Cardiac muscle cell (in vitro differentiated cells and primary cell): ENCODE results near the gene NAT8L. TPM values are rescaled to one million over a fixed set of nuclear protein-coding genes. Genes with fewer than 3 reads are reported as not detected.

ENCODE experiments used
- DNase-seq, 2 donors: peaks; one replicate each; pipeline versions ENCODE4 v3.0.0 to v3.0.0-alpha.2; 2010 to 2017; ENCODE audit warnings: low read depth in 1 of 2, low spot score in 1 of 2
- H3K27ac ChIP-seq: fragments of 200-600 bp; sonication (generic); 2 replicates; pipeline ENCODE4 v1.5.1; 2016
- H3K27me3 ChIP-seq: fragments of 200-600 bp; sonication (generic); 2 replicates; pipeline ENCODE4 v1.6.0; 2016; ENCODE audit warnings: control low read depth
- H3K36me3 ChIP-seq: fragments of 200-600 bp; sonication (generic); 2 replicates; pipeline ENCODE4 v1.5.1; 2016; ENCODE audit warnings: control low read depth
- H3K4me1 ChIP-seq: fragments of 200-600 bp; sonication (generic); 2 replicates; pipeline ENCODE4 v1.8.1; 2017; ENCODE audit warnings: low read depth, mild to moderate bottlenecking, mixed run types
- H3K4me3 ChIP-seq: fragments of 200-600 bp; sonication (generic); 2 replicates; pipeline ENCODE4 v1.5.1; 2016; ENCODE audit warnings: mild to moderate bottlenecking
- H3K9me3 ChIP-seq: fragments of 200-600 bp; sonication (generic); 2 replicates; pipeline ENCODE4 v1.5.1; 2017; ENCODE audit warnings: low read depth, mild to moderate bottlenecking, control low read depth
- polyA plus RNA-seq: library from polyadenylated mRNA; unstranded; fragments of >200 nt; fragmentation: Nextera tagmentation; extraction: Ambion mirVana; gene quantifications from 2 replicates; pipeline ENCODE4 v1.2.1, GENCODE V29; 2016
- total RNA-seq: library from RNA; depleted of rRNA; stranded (reverse); fragments of >200 nt; gene quantifications from 2 replicates; pipeline ENCODE4 v1.2.3, GENCODE V29; 2016
- TF ChIP-seq, protein P1 (sequence below): IDR thresholded peaks from 2 replicates; pipeline ENCODE4 v1.5.1; 2012; ENCODE audit warnings: low read depth, mild to moderate bottlenecking, low read length

The NAT8L gene
- total and polyA plus RNA-seq, 2 experiments from 2014 or later: 5.5 to 20.9 TPM

DNA sequence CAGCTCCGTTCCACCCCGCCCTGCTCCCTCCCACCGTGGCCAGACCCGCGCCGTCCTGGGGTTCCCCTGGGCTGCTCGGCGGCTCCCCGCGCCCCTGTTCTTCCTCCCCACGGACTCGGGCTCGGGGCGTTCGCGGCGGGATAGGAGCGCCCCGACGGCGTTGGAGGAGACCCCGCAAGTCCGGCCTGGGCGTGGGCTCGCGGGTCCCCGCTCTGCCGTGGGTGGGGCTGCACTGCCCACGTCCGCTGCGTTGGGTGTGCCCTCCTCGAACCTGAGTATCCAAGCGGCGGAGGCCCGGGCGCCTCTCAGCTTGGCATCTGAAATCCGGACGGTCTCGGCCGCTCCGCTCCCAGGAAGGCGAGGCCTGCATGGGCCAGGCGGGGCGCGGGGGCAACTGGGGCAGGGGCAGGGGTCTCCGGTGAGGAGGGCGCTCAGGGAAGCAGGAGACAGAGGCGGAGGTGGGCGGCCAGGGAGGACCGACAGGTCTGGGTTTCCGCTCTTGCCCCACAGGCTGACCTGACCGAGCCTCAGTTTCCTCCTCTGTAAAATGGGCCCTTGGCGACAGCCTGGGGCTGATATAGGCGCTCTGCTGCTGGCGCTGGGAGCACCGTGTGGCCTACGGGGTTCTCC is 12.0 kb upstream of the NAT8L start:
- no peaks in the 10 kb centered on the region for H3K36me3 ChIP-seq
- H3K4me3 ChIP-seq: no peak overlapping the region

DNA sequence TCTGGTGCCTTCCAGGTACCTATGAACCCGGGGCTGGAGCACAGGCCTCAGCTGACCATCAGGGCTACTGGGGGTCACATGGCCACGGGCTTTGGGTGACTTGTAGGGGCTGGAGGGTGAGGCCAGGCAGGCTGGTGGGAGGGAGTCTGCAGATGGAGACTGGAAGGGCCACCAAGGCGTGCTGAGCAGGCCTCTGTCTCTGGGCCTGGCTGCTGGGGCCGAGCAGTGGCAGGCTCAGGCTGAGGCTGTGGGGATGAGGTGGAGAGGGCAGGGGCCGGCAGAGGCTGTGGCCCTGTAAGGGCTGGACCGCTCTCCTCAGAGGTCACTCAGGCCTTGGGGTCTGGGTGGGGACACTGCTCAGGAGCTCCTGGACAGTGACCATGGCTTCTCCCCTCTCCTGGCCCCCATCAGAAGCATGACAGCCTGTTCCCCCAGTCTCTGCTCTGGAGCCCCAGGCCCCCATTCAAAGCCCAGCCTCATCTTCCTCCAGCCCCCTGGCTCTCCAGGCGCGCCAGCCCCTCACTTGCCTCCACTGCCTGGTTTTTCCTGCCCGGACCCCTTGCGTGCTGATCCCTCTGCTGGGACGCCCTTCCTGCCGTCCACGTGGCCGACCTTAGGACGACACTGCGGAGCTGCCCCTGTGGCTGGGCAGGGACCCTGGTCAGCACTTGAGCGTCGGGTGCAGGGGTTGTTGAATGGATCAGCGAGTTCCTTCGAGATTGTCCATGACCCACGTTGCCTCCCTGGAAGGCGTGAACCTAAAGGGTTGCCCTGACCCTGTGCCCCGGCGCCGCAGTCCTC is 11.1 kb upstream of the NAT8L start:
- Histone ChIP-seq H3K36me3 (no peaks in the 10 kb centered on the region), H3K27me3 (no peaks in the 10 kb centered on the region), H3K4me1 (no peaks in the 10 kb centered on the region), H3K4me3 (no peak overlapping the region), H3K9me3 (no peaks in the 10 kb centered on the region), H3K27ac (no peak overlapping the region)
- no peak for DNase-seq
- TF ChIP-seq, protein P1, sequence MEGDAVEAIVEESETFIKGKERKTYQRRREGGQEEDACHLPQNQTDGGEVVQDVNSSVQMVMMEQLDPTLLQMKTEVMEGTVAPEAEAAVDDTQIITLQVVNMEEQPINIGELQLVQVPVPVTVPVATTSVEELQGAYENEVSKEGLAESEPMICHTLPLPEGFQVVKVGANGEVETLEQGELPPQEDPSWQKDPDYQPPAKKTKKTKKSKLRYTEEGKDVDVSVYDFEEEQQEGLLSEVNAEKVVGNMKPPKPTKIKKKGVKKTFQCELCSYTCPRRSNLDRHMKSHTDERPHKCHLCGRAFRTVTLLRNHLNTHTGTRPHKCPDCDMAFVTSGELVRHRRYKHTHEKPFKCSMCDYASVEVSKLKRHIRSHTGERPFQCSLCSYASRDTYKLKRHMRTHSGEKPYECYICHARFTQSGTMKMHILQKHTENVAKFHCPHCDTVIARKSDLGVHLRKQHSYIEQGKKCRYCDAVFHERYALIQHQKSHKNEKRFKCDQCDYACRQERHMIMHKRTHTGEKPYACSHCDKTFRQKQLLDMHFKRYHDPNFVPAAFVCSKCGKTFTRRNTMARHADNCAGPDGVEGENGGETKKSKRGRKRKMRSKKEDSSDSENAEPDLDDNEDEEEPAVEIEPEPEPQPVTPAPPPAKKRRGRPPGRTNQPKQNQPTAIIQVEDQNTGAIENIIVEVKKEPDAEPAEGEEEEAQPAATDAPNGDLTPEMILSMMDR: no peak

More for the DNA sequence above, 12.0 kb upstream of the NAT8L start:
- H3K9me3 ChIP-seq: no peaks in the 10 kb centered on the region
- TF ChIP-seq, protein P1: no peak
- no peak for DNase-seq
- H3K27ac ChIP-seq: no peak overlapping the region
- no peaks in the 10 kb centered on the region for H3K4me1 ChIP-seq
- H3K27me3 ChIP-seq: no peaks in the 10 kb centered on the region

DNA sequence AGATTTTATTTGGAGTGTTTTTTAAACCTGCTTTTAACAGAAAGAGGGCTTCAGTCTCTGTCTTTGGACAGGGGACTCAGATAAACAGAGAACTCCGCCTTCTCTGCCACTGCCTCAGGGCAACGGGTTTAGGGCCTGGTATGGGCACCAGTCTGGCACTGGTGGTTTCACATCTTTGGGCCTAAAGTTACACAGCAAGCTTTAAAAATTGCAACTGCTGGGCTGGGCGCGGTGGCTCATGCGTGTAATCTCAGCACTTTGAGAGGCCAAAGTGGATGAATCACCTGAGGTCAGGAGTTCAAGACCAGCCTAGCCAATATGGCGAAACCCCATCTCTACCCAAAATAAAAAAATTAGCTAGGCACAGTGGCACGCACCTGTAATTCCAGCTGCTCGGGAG is 10.3 kb upstream of the NAT8L start:
- no peaks in the 10 kb centered on the region for H3K27me3 ChIP-seq
- H3K36me3 ChIP-seq: no peaks in the 10 kb centered on the region
- TF ChIP-seq, protein P1: no peak
- DNase-seq: no peak
- H3K9me3 ChIP-seq: no peaks in the 10 kb centered on the region
- no peak overlapping the region for H3K27ac ChIP-seq
- H3K4me3 ChIP-seq: no peak overlapping the region
- H3K4me1 ChIP-seq: no peaks in the 10 kb centered on the region

DNA sequence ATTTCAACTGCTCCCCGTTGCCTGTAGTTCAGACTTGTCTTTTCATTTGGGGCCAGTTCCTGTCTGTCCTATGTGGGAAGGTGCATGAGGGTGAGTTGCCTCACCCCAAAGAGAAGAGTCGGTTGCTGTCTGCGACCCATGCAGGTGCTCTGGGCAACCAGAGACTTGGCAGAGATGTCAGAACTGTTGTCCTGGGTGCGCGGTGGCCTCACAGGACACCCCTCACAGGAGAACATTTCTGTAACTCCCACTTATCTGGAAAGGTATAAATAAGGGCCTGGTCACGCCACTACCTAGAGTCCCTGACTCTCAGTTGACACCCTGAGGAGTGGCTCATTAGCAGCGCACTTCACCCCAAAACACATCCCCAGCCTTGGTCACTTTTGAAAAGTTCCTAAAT is 9.7 kb upstream of the NAT8L start:
- TF ChIP-seq, protein P1: no peak
- DNase-seq: no peak
- Histone ChIP-seq H3K4me1 (no peaks in the 10 kb centered on the region), H3K36me3 (no peaks in the 10 kb centered on the region), H3K4me3 (no peak overlapping the region), H3K27me3 (no peaks in the 10 kb centered on the region), H3K9me3 (no peaks in the 10 kb centered on the region), H3K27ac (no peak overlapping the region)

DNA sequence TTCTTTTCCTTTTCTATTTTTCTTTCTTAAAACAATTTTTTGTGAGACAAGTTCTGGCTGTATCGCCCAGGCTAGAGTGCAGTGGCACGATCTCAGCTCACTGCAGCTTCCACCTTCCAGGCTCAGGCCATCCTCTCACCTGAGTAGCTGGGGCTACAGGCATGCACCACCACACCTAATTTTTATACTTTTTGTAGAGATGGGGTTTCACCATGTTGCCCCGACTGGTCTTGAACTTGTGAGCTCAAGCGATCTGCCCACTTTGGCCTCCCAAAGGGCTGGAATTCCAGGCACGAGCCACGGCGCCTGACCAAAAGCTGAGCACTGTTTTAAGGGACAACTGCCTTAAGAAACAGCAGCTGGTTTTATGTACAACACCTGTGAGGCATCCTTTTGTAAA is 9.3 kb upstream of the NAT8L start:
- no peak overlapping the region for H3K4me3 ChIP-seq
- no peak for DNase-seq
- H3K27me3 ChIP-seq: no peaks in the 10 kb centered on the region
- no peaks in the 10 kb centered on the region for H3K4me1 ChIP-seq
- no peak overlapping the region for H3K27ac ChIP-seq
- H3K36me3 ChIP-seq: no peaks in the 10 kb centered on the region
- no peaks in the 10 kb centered on the region for H3K9me3 ChIP-seq
- TF ChIP-seq, protein P1: no peak
